PC-9 (cell line): Measurements from ENCODE around the gene ZNF397.

Experiments
- EZH2 ChIP-seq: fragments of 200-600 bp; sonication (generic); IDR thresholded peaks from 2 replicates; pipeline ENCODE4 v1.8.0; 2017; ENCODE audit warnings: antibody characterized with exemption, low read depth
- TF ChIP-seq, protein P1 (sequence below): fragments of 200-600 bp; sonication (generic); conservative IDR thresholded peaks from 2 replicates; pipeline ENCODE4 v1.6.1; 2017; ENCODE audit warnings: mixed run types, antibody characterized with exemption, mild to moderate bottlenecking, moderate library complexity

DNA sequence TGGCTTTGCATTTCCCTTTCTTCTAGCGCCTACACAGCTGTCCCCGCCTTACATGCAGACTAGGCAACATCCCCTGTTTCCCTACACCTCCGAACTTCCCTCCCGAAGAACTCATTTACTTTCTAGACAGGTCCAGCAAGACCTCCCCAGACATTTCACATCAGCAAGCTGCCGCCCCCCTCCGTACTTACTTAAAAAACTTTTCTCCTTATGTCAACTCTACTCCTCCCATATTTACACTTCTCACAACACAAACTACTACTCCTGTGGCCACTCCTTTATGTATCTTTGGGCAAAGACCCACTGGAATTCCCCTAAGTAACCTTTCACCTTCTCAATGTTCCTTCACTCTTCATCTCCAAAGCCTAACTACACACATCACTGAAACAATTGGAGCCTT lies 20.4 kb upstream of the ZNF397 start:
- no peak for TF ChIP-seq EZH2
- TF ChIP-seq, protein P1, sequence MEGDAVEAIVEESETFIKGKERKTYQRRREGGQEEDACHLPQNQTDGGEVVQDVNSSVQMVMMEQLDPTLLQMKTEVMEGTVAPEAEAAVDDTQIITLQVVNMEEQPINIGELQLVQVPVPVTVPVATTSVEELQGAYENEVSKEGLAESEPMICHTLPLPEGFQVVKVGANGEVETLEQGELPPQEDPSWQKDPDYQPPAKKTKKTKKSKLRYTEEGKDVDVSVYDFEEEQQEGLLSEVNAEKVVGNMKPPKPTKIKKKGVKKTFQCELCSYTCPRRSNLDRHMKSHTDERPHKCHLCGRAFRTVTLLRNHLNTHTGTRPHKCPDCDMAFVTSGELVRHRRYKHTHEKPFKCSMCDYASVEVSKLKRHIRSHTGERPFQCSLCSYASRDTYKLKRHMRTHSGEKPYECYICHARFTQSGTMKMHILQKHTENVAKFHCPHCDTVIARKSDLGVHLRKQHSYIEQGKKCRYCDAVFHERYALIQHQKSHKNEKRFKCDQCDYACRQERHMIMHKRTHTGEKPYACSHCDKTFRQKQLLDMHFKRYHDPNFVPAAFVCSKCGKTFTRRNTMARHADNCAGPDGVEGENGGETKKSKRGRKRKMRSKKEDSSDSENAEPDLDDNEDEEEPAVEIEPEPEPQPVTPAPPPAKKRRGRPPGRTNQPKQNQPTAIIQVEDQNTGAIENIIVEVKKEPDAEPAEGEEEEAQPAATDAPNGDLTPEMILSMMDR = no peak
